ENCODE results near the gene DRC7. TPM values are rescaled to one million over a fixed set of nuclear protein-coding genes. Genes with fewer than 3 reads are reported as not detected.

DRC7 gene
- total and polyA plus RNA-seq, 10 of the 15 experiments (the other 5 are each of a cell fraction or from before 2014, with no cell fraction given): 0.06 to 0.49 (median 0.14) TPM; not detected in 4

DNA sequence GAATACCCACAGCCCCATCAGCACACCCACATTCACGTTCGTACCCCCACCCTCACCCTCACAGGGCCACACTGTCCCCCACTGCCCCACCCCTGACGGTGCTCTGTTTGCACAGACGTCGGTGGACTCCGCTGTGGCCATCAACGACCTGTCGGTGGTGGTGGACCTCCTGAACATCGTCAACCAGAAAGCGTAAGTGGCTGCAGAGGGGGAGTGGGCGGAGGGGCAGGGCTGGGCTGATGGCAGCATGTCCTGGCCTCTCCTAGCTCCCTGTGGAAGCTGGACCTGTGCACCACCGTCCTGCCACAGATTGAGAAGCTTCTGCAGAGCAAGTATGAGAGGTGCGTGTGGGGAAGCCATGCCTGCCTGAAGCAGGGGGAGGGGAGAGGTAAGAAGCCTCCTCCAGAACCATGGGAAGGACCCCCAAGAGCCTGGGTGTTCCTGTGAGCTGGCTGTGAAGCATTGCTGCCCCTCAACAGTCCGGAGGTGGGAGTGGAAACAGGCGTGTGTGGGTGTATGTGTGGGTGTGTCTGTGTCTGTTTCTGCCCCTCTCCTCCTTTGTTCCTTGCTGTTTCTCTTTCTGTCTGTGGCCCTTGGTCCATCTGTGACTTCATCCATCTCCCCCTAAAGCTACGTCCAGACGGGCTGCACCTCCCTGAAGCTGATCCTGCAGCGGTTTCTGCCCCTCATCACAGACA, 61.3 kb downstream of the DRC7 start:
- H4K20me1 ChIP-seq (ENCODE audit: control insufficient read depth, insufficient read depth): no peaks in the 10 kb centered on the region
- no peaks in the 10 kb centered on the region for H3K9me3 ChIP-seq (replicated peaks; ENCODE audit: control insufficient read depth, insufficient read depth, low read length)
- DNase-seq (ENCODE audit: low read depth, low spot score) (no peak), ATAC-seq (no peak), FAIRE-seq (no peak)
- SMC1A ChIA-PET (ENCODE audit: uncharacterized antibody, unreplicated experiment): no interaction called here
- H3K36me3 ChIP-seq (ENCODE audit: control insufficient read depth in 2 of 2, insufficient read depth in 2 of 2, low read length in 1 of 2): no peaks in the 10 kb centered on the region; a peak in 1 of 4 replicates
- H3K4me2 ChIP-seq (ENCODE audit: control insufficient read depth, insufficient read depth): no peak overlapping the region
- RAD21 ChIA-PET (ENCODE audit: unreplicated experiment): interaction anchor here (1.5 to 2.0 kb wide), 2 partner anchors 10 to 107 kb away, joined by 3 to 6 read pairs; no protein-coding TSS in a partner anchor
- H3K9ac ChIP-seq (ENCODE audit: control insufficient read depth, insufficient read depth, low read length): no peak overlapping the region
- no TSS peak for BruUV-seq (replicated peaks)
- in situ Hi-C loops (cut with MboI): loop anchor here (5.0 kb wide), 1 partner anchor 246 kb away; the partner anchor contains the start of genes USB1 and ZNF319
- no peaks in the 10 kb centered on the region for H3K79me2 ChIP-seq (ENCODE audit: control insufficient read depth, insufficient read depth, low read length)
- H2AFZ ChIP-seq (ENCODE audit: control insufficient read depth, low read depth, low read length): no peak overlapping the region
- no peak overlapping the region for H3K4me3 ChIP-seq
- TF ChIP-seq LARP7 (IDR thresholded peaks at IDR 0.05) (no peak), TCF12 (IDR thresholded peaks at IDR 0.05; ENCODE audit: low read depth, low read length) (no peak), ATF7 (IDR thresholded peaks at IDR 0.05; ENCODE audit: low read depth) (no peak), ETV6 (conservative IDR thresholded peaks at IDR 0.05 in 1 of 2, IDR thresholded peaks at IDR 0.05 in 1 of 2; ENCODE audit: borderline replicate concordance in 1 of 2, low read depth in 1 of 2) (no peak), ZBED1 (IDR thresholded peaks at IDR 0.05; ENCODE audit: borderline replicate concordance) (no peak), NR2C1 (IDR thresholded peaks at IDR 0.05) (no peak), GATAD2B (conservative IDR thresholded peaks at IDR 0.05; ENCODE audit: low read depth) (no peak), NR2C2 (IDR thresholded peaks at IDR 0.05; ENCODE audit: borderline replicate concordance, control insufficient read depth, insufficient read length, low read depth) (no peak), EZH2 (IDR thresholded peaks at IDR 0.05; ENCODE audit: borderline replicate concordance, control insufficient read depth, low read depth, low read length) (no peak), YBX1 (IDR thresholded peaks at IDR 0.05) (no peak)
- TF ChIP-seq, protein P1, sequence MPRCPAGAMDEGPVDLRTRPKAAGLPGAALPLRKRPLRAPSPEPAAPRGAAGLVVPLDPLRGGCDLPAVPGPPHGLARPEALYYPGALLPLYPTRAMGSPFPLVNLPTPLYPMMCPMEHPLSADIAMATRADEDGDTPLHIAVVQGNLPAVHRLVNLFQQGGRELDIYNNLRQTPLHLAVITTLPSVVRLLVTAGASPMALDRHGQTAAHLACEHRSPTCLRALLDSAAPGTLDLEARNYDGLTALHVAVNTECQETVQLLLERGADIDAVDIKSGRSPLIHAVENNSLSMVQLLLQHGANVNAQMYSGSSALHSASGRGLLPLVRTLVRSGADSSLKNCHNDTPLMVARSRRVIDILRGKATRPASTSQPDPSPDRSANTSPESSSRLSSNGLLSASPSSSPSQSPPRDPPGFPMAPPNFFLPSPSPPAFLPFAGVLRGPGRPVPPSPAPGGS (IDR thresholded peaks at IDR 0.05; ENCODE audit: borderline replicate concordance, insufficient read depth, low read depth, low read length, poor library complexity, severe bottlenecking): no peak
- TF ChIP-seq, protein P2, sequence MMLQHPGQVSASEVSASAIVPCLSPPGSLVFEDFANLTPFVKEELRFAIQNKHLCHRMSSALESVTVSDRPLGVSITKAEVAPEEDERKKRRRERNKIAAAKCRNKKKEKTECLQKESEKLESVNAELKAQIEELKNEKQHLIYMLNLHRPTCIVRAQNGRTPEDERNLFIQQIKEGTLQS (IDR thresholded peaks at IDR 0.05; ENCODE audit: borderline replicate concordance, extremely low read depth, low read depth, low read length): no peak
- TF ChIP-seq, protein P3, sequence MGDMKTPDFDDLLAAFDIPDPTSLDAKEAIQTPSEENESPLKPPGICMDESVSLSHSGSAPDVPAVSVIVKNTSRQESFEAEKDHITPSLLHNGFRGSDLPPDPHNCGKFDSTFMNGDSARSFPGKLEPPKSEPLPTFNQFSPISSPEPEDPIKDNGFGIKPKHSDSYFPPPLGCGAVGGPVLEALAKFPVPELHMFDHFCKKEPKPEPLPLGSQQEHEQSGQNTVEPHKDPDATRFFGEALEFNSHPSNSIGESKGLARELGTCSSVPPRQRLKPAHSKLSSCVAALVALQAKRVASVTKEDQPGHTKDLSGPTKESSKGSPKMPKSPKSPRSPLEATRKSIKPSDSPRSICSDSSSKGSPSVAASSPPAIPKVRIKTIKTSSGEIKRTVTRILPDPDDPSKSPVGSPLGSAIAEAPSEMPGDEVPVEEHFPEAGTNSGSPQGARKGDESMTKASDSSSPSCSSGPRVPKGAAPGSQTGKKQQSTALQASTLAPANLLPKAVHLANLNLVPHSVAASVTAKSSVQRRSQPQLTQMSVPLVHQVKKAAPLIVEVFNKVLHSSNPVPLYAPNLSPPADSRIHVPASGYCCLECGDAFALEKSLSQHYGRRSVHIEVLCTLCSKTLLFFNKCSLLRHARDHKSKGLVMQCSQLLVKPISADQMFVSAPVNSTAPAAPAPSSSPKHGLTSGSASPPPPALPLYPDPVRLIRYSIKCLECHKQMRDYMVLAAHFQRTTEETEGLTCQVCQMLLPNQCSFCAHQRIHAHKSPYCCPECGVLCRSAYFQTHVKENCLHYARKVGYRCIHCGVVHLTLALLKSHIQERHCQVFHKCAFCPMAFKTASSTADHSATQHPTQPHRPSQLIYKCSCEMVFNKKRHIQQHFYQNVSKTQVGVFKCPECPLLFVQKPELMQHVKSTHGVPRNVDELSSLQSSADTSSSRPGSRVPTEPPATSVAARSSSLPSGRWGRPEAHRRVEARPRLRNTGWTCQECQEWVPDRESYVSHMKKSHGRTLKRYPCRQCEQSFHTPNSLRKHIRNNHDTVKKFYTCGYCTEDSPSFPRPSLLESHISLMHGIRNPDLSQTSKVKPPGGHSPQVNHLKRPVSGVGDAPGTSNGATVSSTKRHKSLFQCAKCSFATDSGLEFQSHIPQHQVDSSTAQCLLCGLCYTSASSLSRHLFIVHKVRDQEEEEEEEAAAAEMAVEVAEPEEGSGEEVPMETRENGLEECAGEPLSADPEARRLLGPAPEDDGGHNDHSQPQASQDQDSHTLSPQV (IDR thresholded peaks at IDR 0.05): no peak
- CTCF ChIA-PET: interaction anchor here (0.7 to 2.5 kb wide), 9 partner anchors 13 to 366 kb away, joined by 3 to 9 read pairs (median 3); no protein-coding TSS in a partner anchor
- 79% methylated on average over 17 of the region's 18 CpGs for WGBS (ENCODE audit: insufficient coverage, insufficient replicate concordance, low lambda C conversion rate, missing lambda C conversion rate)
- H3K27me3 ChIP-seq (replicated peaks in 1 of 2; ENCODE audit: control insufficient read depth in 2 of 2, insufficient read depth in 2 of 2, low read length in 1 of 2): no peaks in the 10 kb centered on the region
- POLR2A ChIA-PET: no interaction called here
- intact Hi-C loops (cut with micrococcal nuclease; ENCODE audit: unreplicated experiment): loop anchor here (5.0 kb wide), 1 partner anchor 106 kb away; no protein-coding TSS in a partner anchor
- no peak overlapping the region for H3K27ac ChIP-seq (ENCODE audit: control insufficient read depth, insufficient read depth)
- no peaks in the 10 kb centered on the region for H3K4me1 ChIP-seq (ENCODE audit: control insufficient read depth, insufficient read depth, low read length)
